ENCODE results near the gene FAM13C.

DNA sequence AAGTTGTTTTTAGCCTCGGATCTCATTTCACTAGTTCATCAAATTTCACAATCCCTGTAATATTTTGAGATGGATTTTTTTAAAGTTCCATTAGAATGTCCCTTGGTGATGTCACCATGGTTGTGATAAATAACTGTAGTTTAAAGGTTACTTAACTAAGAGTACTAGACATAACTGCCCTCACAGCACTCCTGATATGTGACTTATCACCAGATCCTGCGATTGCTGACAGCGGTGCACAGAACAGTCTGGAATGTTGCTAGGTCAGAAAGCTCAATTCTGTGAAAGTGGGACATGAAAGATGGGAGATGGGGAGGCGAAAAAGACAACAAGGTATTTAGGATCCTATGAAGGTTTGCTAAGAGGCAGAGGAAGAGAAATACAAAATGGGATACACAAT is 40.2 kb downstream of the FAM13C start:
- TF ChIP-seq, protein P1, sequence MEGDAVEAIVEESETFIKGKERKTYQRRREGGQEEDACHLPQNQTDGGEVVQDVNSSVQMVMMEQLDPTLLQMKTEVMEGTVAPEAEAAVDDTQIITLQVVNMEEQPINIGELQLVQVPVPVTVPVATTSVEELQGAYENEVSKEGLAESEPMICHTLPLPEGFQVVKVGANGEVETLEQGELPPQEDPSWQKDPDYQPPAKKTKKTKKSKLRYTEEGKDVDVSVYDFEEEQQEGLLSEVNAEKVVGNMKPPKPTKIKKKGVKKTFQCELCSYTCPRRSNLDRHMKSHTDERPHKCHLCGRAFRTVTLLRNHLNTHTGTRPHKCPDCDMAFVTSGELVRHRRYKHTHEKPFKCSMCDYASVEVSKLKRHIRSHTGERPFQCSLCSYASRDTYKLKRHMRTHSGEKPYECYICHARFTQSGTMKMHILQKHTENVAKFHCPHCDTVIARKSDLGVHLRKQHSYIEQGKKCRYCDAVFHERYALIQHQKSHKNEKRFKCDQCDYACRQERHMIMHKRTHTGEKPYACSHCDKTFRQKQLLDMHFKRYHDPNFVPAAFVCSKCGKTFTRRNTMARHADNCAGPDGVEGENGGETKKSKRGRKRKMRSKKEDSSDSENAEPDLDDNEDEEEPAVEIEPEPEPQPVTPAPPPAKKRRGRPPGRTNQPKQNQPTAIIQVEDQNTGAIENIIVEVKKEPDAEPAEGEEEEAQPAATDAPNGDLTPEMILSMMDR (IDR thresholded peaks at IDR 0.05 in 8 of 11, conservative IDR thresholded peaks at IDR 0.05 in 3 of 11) = no peak
- TF ChIP-seq POLR2A (IDR thresholded peaks at IDR 0.05) (no peak), POLR2AphosphoS5 (IDR thresholded peaks at IDR 0.05) (no peak)

All from spleen (tissue), 7 donors.